ENCODE measurements around the gene ANKRD40CL.
"Not testable (repeated sequence)": the region's sequence is repeated elsewhere in the genome, so short reads cannot be mapped to it uniquely, and the experiment has no call there.

ANKRD40CL gene

GRCh38 chr17:50728112-50728429 is 39.2 kb downstream of the ANKRD40CL start:
- Histone ChIP-seq H3K36me3 (ENCODE audit: control insufficient read depth, insufficient read depth, low read length) (peaks cover 54% of the 10 kb centered on the region), H3K27ac (ENCODE audit: low read depth, low read length, severe bottlenecking) (no peak overlapping the region), H3K4me3 (ENCODE audit: extremely low read depth, insufficient read depth, low read length, poor library complexity, severe bottlenecking) (no peak overlapping the region), H3K4me1 (ENCODE audit: control insufficient read depth, insufficient read depth, low read length, poor library complexity, severe bottlenecking) (peaks cover 10% of the 10 kb centered on the region), H3K9me3 (ENCODE audit: control insufficient read depth, low read length) (no peaks in the 10 kb centered on the region)
- no CpG with 5 or more reads among the region's 2 CpGs for WGBS, 2 experiments (ENCODE audit: insufficient coverage in 2 of 2)

- WGBS, 2 experiments (ENCODE audit: insufficient coverage in 2 of 2), result 96 to 97% methylated on average over 8 to 11 of the region's 12 CpGs
- Histone ChIP-seq H3K27ac (ENCODE audit: low read depth, low read length, severe bottlenecking) (no peak overlapping the region), H3K4me3 (ENCODE audit: extremely low read depth, insufficient read depth, low read length, poor library complexity, severe bottlenecking) (no peak overlapping the region), H3K9me3 (ENCODE audit: control insufficient read depth, low read length) (no peaks in the 10 kb centered on the region), H3K36me3 (ENCODE audit: control insufficient read depth, insufficient read depth, low read length) (peaks cover 44% of the 10 kb centered on the region), H3K4me1 (ENCODE audit: control insufficient read depth, insufficient read depth, low read length, poor library complexity, severe bottlenecking) (peaks cover 10% of the 10 kb centered on the region)
Measured at GRCh38 chr17:50725769-50726655, 41.3 kb downstream of the ANKRD40CL start.

GRCh38 chr17:50724622-50725021 is 42.7 kb downstream of the ANKRD40CL start:
- 100% methylated on average over 1 of the region's 6 CpGs; no CpG with 5 or more reads in 1 of the 2 experiments for WGBS, 2 experiments (ENCODE audit: insufficient coverage in 2 of 2)
- H3K4me3 ChIP-seq (ENCODE audit: extremely low read depth, insufficient read depth, low read length, poor library complexity, severe bottlenecking); H3K4me1 ChIP-seq (ENCODE audit: control insufficient read depth, insufficient read depth, low read length, poor library complexity, severe bottlenecking); H3K27ac ChIP-seq (ENCODE audit: low read depth, low read length, severe bottlenecking); H3K9me3 ChIP-seq (ENCODE audit: control insufficient read depth, low read length): not testable (repeated sequence)
- H3K36me3 ChIP-seq (ENCODE audit: control insufficient read depth, insufficient read depth, low read length), result peaks cover 44% of the 10 kb centered on the region

GRCh38 chr17:50722746-50723145 is 44.6 kb downstream of the ANKRD40CL start:
- H3K4me3 ChIP-seq (ENCODE audit: extremely low read depth, insufficient read depth, low read length, poor library complexity, severe bottlenecking), result no peak overlapping the region
- H3K36me3 ChIP-seq (ENCODE audit: control insufficient read depth, insufficient read depth, low read length), result peaks cover 39% of the 10 kb centered on the region
- H3K27ac ChIP-seq (ENCODE audit: low read depth, low read length, severe bottlenecking), result no peak overlapping the region
- peaks cover 6% of the 10 kb centered on the region for H3K4me1 ChIP-seq (ENCODE audit: control insufficient read depth, insufficient read depth, low read length, poor library complexity, severe bottlenecking)
- WGBS, 2 experiments (ENCODE audit: insufficient coverage in 2 of 2), result 80 to 86% methylated on average over 1 to 2 of the region's 3 CpGs
- no peaks in the 10 kb centered on the region for H3K9me3 ChIP-seq (ENCODE audit: control insufficient read depth, low read length)

DNA sequence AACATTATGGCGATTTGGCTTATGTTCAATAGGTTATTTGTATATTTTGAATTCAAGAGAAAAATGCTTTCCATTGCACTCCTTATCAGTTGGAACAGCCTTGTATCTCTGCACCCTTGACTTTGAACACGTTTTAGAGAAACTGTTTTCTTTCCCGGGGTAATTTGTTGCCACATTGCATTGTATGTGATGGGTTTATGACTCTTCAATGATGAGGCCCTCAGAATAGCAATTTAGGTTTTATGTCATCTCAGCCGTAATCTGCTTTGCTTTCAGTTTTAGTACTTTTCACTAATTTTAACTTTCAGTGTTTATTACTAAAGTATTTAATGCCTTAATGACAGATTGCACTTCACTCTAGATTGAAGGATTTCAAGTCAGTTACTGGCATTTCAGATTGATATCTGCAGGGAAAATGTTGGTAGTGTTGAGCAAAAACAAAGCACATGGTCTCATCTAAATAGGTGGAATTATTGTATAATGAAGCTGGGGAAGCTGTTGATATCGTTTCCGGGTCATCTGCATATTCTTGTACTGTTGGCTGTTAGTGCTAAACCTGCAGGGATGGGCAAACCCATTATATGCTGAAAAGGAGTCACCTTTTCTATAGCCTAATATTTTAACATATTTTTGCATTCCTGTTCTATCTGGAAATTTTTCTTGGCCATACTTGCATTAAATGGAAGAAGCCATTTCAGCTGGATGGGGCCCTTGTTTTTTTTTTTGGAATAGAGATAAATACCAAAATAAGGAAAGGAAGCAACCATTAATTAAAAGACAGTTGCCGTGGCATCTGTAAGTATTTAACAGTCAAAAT is 45.9 kb downstream of the ANKRD40CL start:
- peaks cover 30% of the 10 kb centered on the region for H3K36me3 ChIP-seq (ENCODE audit: control insufficient read depth, insufficient read depth, low read length)
- peak overlapping the region; percentile 77 for H3K4me3 ChIP-seq (ENCODE audit: extremely low read depth, insufficient read depth, low read length, poor library complexity, severe bottlenecking)
- no peaks in the 10 kb centered on the region for H3K9me3 ChIP-seq (ENCODE audit: control insufficient read depth, low read length)
- H3K4me1 ChIP-seq (ENCODE audit: control insufficient read depth, insufficient read depth, low read length, poor library complexity, severe bottlenecking), result peaks cover 5% of the 10 kb centered on the region
- no peak overlapping the region for H3K27ac ChIP-seq (ENCODE audit: low read depth, low read length, severe bottlenecking)
- WGBS, 2 experiments (ENCODE audit: insufficient coverage in 2 of 2), result 6 to 36% methylated on average over 2 to 4 of the region's 7 CpGs

DNA sequence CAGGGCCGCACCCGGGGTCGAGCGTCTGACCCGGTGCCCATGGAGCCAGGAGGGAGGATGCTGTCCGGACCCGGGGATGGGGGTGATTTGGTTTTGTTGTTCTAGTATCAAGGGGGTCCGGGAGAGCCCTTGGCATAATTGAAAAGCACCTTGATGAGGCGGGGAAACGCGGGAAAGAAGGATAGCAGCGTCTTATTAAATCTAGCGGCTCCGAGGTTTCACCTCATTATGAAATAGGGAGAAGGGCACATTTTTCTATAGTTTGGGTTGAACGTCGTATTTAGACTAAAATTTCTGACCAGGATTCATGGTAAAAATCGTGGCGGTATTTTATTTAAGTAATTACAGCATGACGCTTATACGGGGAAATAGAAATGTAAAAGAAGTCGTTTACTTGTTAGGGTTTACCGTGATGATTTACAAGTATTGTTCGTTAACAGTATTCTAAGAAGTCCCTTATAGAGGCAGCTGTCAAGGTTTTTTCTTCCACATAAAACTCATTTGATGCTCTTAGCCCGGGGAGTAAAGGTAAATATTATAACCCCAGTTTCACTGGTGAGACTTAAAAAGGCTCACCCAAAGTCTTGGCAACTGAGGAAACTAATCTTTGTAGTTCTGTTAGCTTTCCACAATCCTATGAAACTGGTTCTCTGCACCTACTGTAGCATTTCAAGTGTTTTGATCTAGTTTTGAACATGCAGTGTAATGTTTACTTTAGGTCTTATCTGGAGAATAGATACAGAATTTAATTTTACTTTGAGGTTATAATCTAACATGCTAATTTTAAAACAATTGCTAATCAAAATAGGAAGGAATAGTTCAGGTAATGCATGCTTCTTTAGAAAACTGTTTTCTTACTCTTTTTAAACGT is 47.2 kb downstream of the ANKRD40CL start:
- Histone ChIP-seq H3K4me1 (ENCODE audit: control insufficient read depth, insufficient read depth, low read length, poor library complexity, severe bottlenecking) (peaks cover 3% of the 10 kb centered on the region), H3K36me3 (ENCODE audit: control insufficient read depth, insufficient read depth, low read length) (peaks cover 18% of the 10 kb centered on the region), H3K9me3 (ENCODE audit: control insufficient read depth, low read length) (no peaks in the 10 kb centered on the region), H3K27ac (ENCODE audit: low read depth, low read length, severe bottlenecking) (peak overlapping the region; percentile 99), H3K4me3 (ENCODE audit: extremely low read depth, insufficient read depth, low read length, poor library complexity, severe bottlenecking) (peak overlapping the region; percentile 77)
- 0% methylated on average over 21 to 23 of the region's 25 CpGs for WGBS, 2 experiments (ENCODE audit: insufficient coverage in 2 of 2)

DNA sequence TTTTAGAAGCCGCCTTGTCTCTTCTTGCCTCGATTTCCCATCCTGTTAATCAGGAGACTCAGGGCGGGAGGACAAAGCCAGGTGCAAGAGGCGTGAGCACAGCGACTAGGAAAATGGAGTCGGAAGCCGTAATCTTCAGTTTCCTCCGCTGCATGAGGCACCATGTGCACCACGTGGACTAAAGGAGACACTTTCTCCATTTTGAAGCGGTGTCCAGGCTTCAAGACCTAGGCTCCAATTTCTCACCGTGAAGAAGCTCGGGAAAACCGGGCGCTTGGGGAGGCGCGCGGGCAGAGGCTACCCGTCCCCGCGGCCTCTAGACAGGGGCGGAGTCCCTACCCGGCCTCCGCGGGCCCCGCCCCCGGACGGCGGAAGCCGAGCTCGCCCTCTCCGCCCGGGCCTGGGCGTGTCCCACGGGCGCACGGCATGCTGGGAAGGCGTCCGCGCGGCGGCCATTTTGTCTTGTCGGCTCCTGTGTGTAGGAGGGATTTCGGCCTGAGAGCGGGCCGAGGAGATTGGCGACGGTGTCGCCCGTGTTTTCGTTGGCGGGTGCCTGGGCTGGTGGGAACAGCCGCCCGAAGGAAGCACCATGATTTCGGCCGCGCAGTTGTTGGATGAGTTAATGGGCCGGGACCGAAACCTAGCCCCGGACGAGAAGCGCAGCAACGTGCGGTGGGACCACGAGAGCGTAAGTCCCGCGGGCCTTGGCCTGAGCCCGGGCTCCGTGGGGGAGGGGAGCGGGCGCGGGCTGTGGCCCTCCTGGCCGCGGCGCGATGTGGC is 48.0 kb downstream of the ANKRD40CL start, which contains the start of gene LUC7L3:
LUC7L3 (plus strand) TSS at position 460 of the 780 bp plus-strand sequence; CDS start at position 590, 130 bp downstream.
- Histone ChIP-seq H3K27ac (ENCODE audit: low read depth, low read length, severe bottlenecking) (peak within 1 kb of the TSS; percentile 99), H3K9me3 (ENCODE audit: control insufficient read depth, low read length) (no peaks in the 10 kb centered on the region), H3K36me3 (ENCODE audit: control insufficient read depth, insufficient read depth, low read length) (peaks cover 12% of the 10 kb centered on the region), H3K4me1 (ENCODE audit: control insufficient read depth, insufficient read depth, low read length, poor library complexity, severe bottlenecking) (peaks cover 3% of the 10 kb centered on the region), H3K4me3 (ENCODE audit: extremely low read depth, insufficient read depth, low read length, poor library complexity, severe bottlenecking) (peak within 1 kb of the TSS; percentile 77)
- 9 to 13% methylated on average over 44 to 58 of the region's 76 CpGs for WGBS, 2 experiments (ENCODE audit: insufficient coverage in 2 of 2)

GRCh38 chr17:50715471-50715870 is 51.8 kb downstream of the ANKRD40CL start:
- no peaks in the 10 kb centered on the region for H3K4me1 ChIP-seq (ENCODE audit: control insufficient read depth, insufficient read depth, low read length, poor library complexity, severe bottlenecking)
- 73% methylated on average over 3 of the region's 3 CpGs; no CpG with 5 or more reads in 1 of the 2 experiments for WGBS, 2 experiments (ENCODE audit: insufficient coverage in 2 of 2)
- no peaks in the 10 kb centered on the region for H3K36me3 ChIP-seq (ENCODE audit: control insufficient read depth, insufficient read depth, low read length)
- H3K9me3 ChIP-seq (ENCODE audit: control insufficient read depth, low read length), result no peaks in the 10 kb centered on the region
- no peak overlapping the region for H3K4me3 ChIP-seq (ENCODE audit: extremely low read depth, insufficient read depth, low read length, poor library complexity, severe bottlenecking)
- H3K27ac ChIP-seq (ENCODE audit: low read depth, low read length, severe bottlenecking), result no peak overlapping the region

- H3K27ac ChIP-seq (ENCODE audit: low read depth, low read length, severe bottlenecking), result no peak overlapping the region
- H3K36me3 ChIP-seq (ENCODE audit: control insufficient read depth, insufficient read depth, low read length), result no peaks in the 10 kb centered on the region
- H3K9me3 ChIP-seq (ENCODE audit: control insufficient read depth, low read length), result no peaks in the 10 kb centered on the region
- H3K4me1 ChIP-seq (ENCODE audit: control insufficient read depth, insufficient read depth, low read length, poor library complexity, severe bottlenecking), result peaks cover 8% of the 10 kb centered on the region
- no peak overlapping the region for H3K4me3 ChIP-seq (ENCODE audit: extremely low read depth, insufficient read depth, low read length, poor library complexity, severe bottlenecking)
- WGBS, 2 experiments (ENCODE audit: insufficient coverage in 2 of 2), result 95 to 98% methylated on average over 5 to 6 of the region's 9 CpGs
Measured at GRCh38 chr17:50712641-50713040, 54.7 kb downstream of the ANKRD40CL start.
